HepG2 (cell line): ENCODE results near the gene UBFD1. TPM values are rescaled to one million over a fixed set of nuclear protein-coding genes. Genes with fewer than 3 reads are reported as not detected.

Experiments used
- ATAC-seq: fragments of 200-7000 bp; cut with Tn5 transposase; 3 replicates; pipeline ENCODE4 v1.9.1; 2020; ENCODE audit warnings: mild to moderate bottlenecking, moderate library complexity
- BruUV-seq: library from RNA; stranded (reverse); fragments of 400-500 nt; replicated peaks from 2 replicates; lab custom pipeline; 2021; lab: Mats Ljungman, UMichigan
- CTCF ChIA-PET: fragments of 300-600 bp; formaldehyde crosslinking; extraction: SDS; loops from one replicate; lab custom pipeline; 2021; ENCODE audit warnings: low total read pairs, inconsistent platforms, low intra/inter-chr PET ratio; lab: Yijun Ruan, JAX
- POLR2A ChIA-PET: fragments of 350-600 bp; sonication (Branson Sonifier 250); formaldehyde crosslinking; loops from one replicate; lab custom pipeline; 2020; ENCODE audit warnings: antibody characterized with exemption, inconsistent platforms; lab: Yijun Ruan, JAX
- DNase-seq: peaks from one replicate; pipeline ENCODE4 v3.0.0-alpha.2; 2015; ENCODE audit warnings: low spot score
- FAIRE-seq: peaks from 3 replicates; lab custom pipeline; 2011; peaks lifted over from hg19 to GRCh38; lab: Jason Lieb, UNC
- H2AFZ ChIP-seq: one replicate; pipeline ENCODE4 v1.6.1; 2011; ENCODE audit warnings: low read length, inconsistent platforms
- H3K27ac ChIP-seq: fragments of 300-600 bp; 3 replicates; pipeline ENCODE4 v1.8.0; 2011; ENCODE audit warnings: mixed run types, mild to moderate bottlenecking, mixed read lengths, low read length, inconsistent platforms; ENCODE audit not compliant: insufficient read depth; ENCODE audit errors: extremely low read length
- H3K27me3 ChIP-seq, 2 experiments: fragments of 200-600 bp in 1 of 2; 2 replicates in 1 of 2; 3 replicates in 1 of 2; pipeline versions ENCODE4 v1.6.0 to v1.8.0; 2011; ENCODE audit warnings: low read length in 2 of 2, mild to moderate bottlenecking in 2 of 2, moderate library complexity in 2 of 2, inconsistent platforms in 1 of 2; ENCODE audit not compliant: insufficient read depth in 2 of 2, control insufficient read depth in 1 of 2
- H3K36me3 ChIP-seq, 2 experiments: fragments of 200-600 bp in 1 of 2; replicated peaks in 1 of 2; 2 replicates in 1 of 2; 3 replicates in 1 of 2; pipeline versions ENCODE4 v1.5.1 to v1.8.0; 2011; ENCODE audit warnings: low read length in 2 of 2, inconsistent platforms in 1 of 2; ENCODE audit not compliant: insufficient read depth in 2 of 2, control insufficient read depth in 1 of 2
- H3K4me1 ChIP-seq: 2 replicates; pipeline ENCODE4 v1.5.1; 2012; ENCODE audit warnings: low read length, inconsistent platforms; ENCODE audit not compliant: insufficient read depth
- H3K4me2 ChIP-seq: 2 replicates; pipeline ENCODE4 v1.6.0; 2011; ENCODE audit warnings: low read depth, low read length, inconsistent platforms
- H3K4me3 ChIP-seq, 3 experiments: fragments of 200-600 bp in 1 of 3; sonication (generic), shearing (Covaris generic) in 1 of 3; replicated peaks in 1 of 3; 2 replicates each; pipeline ENCODE4 v1.5.1; 2011 to 2016; ENCODE audit warnings: low read length in 3 of 3, inconsistent platforms in 2 of 3, low read depth in 2 of 3, mild to moderate bottlenecking in 2 of 3, control low read depth in 1 of 3, mixed read lengths in 1 of 3; ENCODE audit not compliant: insufficient read depth in 1 of 3
- H3K79me2 ChIP-seq: one replicate; pipeline ENCODE4 v1.6.1; 2011; ENCODE audit warnings: low read length, inconsistent platforms; ENCODE audit not compliant: insufficient read depth
- H3K9ac ChIP-seq: 2 replicates; pipeline ENCODE4 v1.6.0; 2011; ENCODE audit warnings: mild to moderate bottlenecking, low read depth, low read length, inconsistent platforms; ENCODE audit not compliant: insufficient read depth
- H3K9me3 ChIP-seq: 2 replicates; pipeline ENCODE4 v1.5.1; 2012; ENCODE audit warnings: mild to moderate bottlenecking, low read length
- H4K20me1 ChIP-seq: 2 replicates; pipeline ENCODE4 v1.6.0; 2011; ENCODE audit warnings: inconsistent platforms, mild to moderate bottlenecking, low read length, moderate library complexity; ENCODE audit not compliant: insufficient read depth
- CEBPB ChIP-seq: IDR thresholded peaks from 2 replicates; pipeline ENCODE4 v1.6.1; 2011; ENCODE audit warnings: low read depth, low read length, improper control_type of control experiment, borderline replicate concordance
- HOXA3 ChIP-seq: sonication (generic); formaldehyde crosslinking; IDR thresholded peaks from 2 replicates; pipeline ENCODE4 v1.5.0; 2020; ENCODE audit warnings: missing genetic modification reagents
- MATR3 ChIP-seq: sonication (generic); formaldehyde crosslinking; IDR thresholded peaks from 2 replicates; pipeline ENCODE4 v1.4.0; 2020; ENCODE audit warnings: missing genetic modification reagents
- NPAS2 ChIP-seq: sonication (generic); formaldehyde crosslinking; IDR thresholded peaks from 2 replicates; pipeline ENCODE4 v1.8.0; 2022; ENCODE audit warnings: mild to moderate bottlenecking, missing genetic modification reagents, borderline replicate concordance
- SRSF4 ChIP-seq: fragments of 200-400 bp; formaldehyde crosslinking; IDR thresholded peaks from one replicate; pipeline ENCODE4 v1.6.1; 2018; ENCODE audit warnings: mild to moderate bottlenecking, low read depth, low read length, moderate library complexity; ENCODE audit not compliant: poor library complexity, severe bottlenecking
- ZBTB33 ChIP-seq: sonication (generic); formaldehyde crosslinking; IDR thresholded peaks from 2 replicates; pipeline ENCODE4 v1.4.0; 2020; ENCODE audit warnings: missing genetic modification reagents
- ZBTB43 ChIP-seq: sonication (generic); formaldehyde crosslinking; conservative IDR thresholded peaks from 2 replicates; pipeline ENCODE4 v1.4.0; 2020; ENCODE audit warnings: missing genetic modification reagents
- ZNF253 ChIP-seq: sonication (generic); formaldehyde crosslinking; IDR thresholded peaks from 2 replicates; pipeline ENCODE4 v1.8.0; 2022; ENCODE audit warnings: mild to moderate bottlenecking, missing genetic modification reagents, borderline replicate concordance
- ZNF562 ChIP-seq: sonication (generic); formaldehyde crosslinking; IDR thresholded peaks from 2 replicates; pipeline ENCODE4 v1.8.0; 2022; ENCODE audit warnings: missing genetic modification reagents, borderline replicate concordance
- WGBS: methylation state at CpG from one replicate; pipeline ENCODE4 v1.1.6; 2017; ENCODE audit warnings: low lambda C conversion rate; 5-methylcytosine and 5-hydroxymethylcytosine counted together
- in situ Hi-C: cut with HindIII; loops from 2 replicates; pipeline ENCODE4 v1.10.0; 2017; ENCODE audit warnings: low pct_unique_long_range_greater_than_20kb; ENCODE audit not compliant: extremely low pct_ligation_motif_present
- intact Hi-C: fragments of 100-400 bp; cut with micrococcal nuclease; formaldehyde crosslinking; loops from one replicate; pipeline ENCODE4 v1.10.0; 2022; ENCODE audit not compliant: unreplicated experiment
- polyA plus RNA-seq, 8 experiments: library from polyadenylated mRNA; depleted of rRNA in 3 of 8; stranded (reverse) in 7 of 8; unstranded in 1 of 8; fragments of >200 nt; fragmentation: Illumina TruSeq in 4 of 8; extraction: Trizol in 4 of 8; gene quantifications; 2 replicates each; pipeline versions ENCODE4 v1.2.1 to v1.2.3, GENCODE V29; 2011 to 2016; ENCODE audit warnings: low read depth in 4 of 8, missing spikeins in 1 of 8, mixed read lengths in 1 of 8; ENCODE audit not compliant: insufficient read depth in 1 of 8
- total RNA-seq, 5 experiments: library from RNA; depleted of rRNA; stranded (reverse); fragments of >200 nt; fragmentation: Illumina TruSeq; extraction: Trizol; gene quantifications; 2 replicates each; pipeline ENCODE4 v1.2.3, GENCODE V29; 2016; ENCODE audit warnings: low read depth in 1 of 5

Gene UBFD1
- total and polyA plus RNA-seq, 2 of the 13 experiments (the other 11 are each of a cell fraction or from before 2014, with no cell fraction given) = 100 to 111 TPM

GRCh38 chr16:23521037-23521743 is 36.3 kb upstream of the UBFD1 start:
- intact Hi-C loops = no loop called here
- in situ Hi-C loops = no loop called here
- H3K4me2 ChIP-seq = no peak overlapping the region
- no peak for FAIRE-seq
- no peak overlapping the region for H3K27ac ChIP-seq
- TF ChIP-seq ZBTB43 (no peak), SRSF4 (no peak), CEBPB (peak; percentile 56; the same call in 1 of the 2 replicates)
- no peak overlapping the region for H3K9ac ChIP-seq
- H3K4me3 ChIP-seq = no peak overlapping the region
- ChIA-PET CTCF (no interaction called here), POLR2A (no interaction called here)
- WGBS = 95% methylated on average over 4 of the region's 4 CpGs
- BruUV-seq = no TSS peak
- no peak for DNase-seq
- no peak overlapping the region for H2AFZ ChIP-seq
- no peaks in the 10 kb centered on the region for H3K27me3 ChIP-seq
- H3K4me1 ChIP-seq = no peaks in the 10 kb centered on the region
- H3K36me3 ChIP-seq = peaks cover 32 to 49% of the 10 kb centered on the region in 2 experiments
- no peaks in the 10 kb centered on the region for H3K9me3 ChIP-seq
- H4K20me1 ChIP-seq = no peaks in the 10 kb centered on the region
- no peak for ATAC-seq
- H3K79me2 ChIP-seq = no peaks in the 10 kb centered on the region

- H3K9me3 ChIP-seq = no peaks in the 10 kb centered on the region
- TSS peak; percentile 18 for BruUV-seq
- TF ChIP-seq ZBTB33 (CRISPR knock-in tag) (no peak), NPAS2 (CRISPR knock-in tag) (no peak), MATR3 (CRISPR knock-in tag) (no peak), ZNF253 (no peak), ZNF562 (no peak), HOXA3 (CRISPR knock-in tag) (no peak)
- H3K27ac ChIP-seq = no peak overlapping the region
- no peak overlapping the region for H3K9ac ChIP-seq
- POLR2A ChIA-PET = no interaction called here
- ATAC-seq (no peak), DNase-seq (no peak), FAIRE-seq (no peak)
- no peaks in the 10 kb centered on the region for H4K20me1 ChIP-seq
- intact Hi-C loops (no loop called here), in situ Hi-C loops (no loop called here)
- peaks cover 35 to 54% of the 10 kb centered on the region in 2 experiments for H3K36me3 ChIP-seq
- no peak overlapping the region for H3K4me3 ChIP-seq
- H3K4me2 ChIP-seq = no peak overlapping the region
- no peaks in the 10 kb centered on the region for H3K27me3 ChIP-seq
- no peaks in the 10 kb centered on the region for H3K4me1 ChIP-seq
- H3K79me2 ChIP-seq = no peaks in the 10 kb centered on the region
- CTCF ChIA-PET = no interaction called here
- 95% methylated on average over 4 of the region's 4 CpGs for WGBS
- H2AFZ ChIP-seq = no peak overlapping the region
Measured at GRCh38 chr16:23521965-23522364, 35.6 kb upstream of the UBFD1 start.
